Brain microvascular endothelial cell (primary cell): ENCODE data around the gene CDH4.

Source experiments
- DNase-seq: peaks from one replicate; pipeline ENCODE4 v3.0.0-alpha.2; 2020
- H3K27ac ChIP-seq: fragments of 250-450 bp; sonication (Bioruptor Pico); 2 replicates; pipeline ENCODE4 v1.5.1; 2020; ENCODE audit warnings: mild to moderate bottlenecking, moderate library complexity
- H3K27me3 ChIP-seq: fragments of 250-450 bp; sonication (Bioruptor Pico); replicated peaks from 2 replicates; pipeline ENCODE4 v1.5.1; 2020; ENCODE audit warnings: mild to moderate bottlenecking
- H3K36me3 ChIP-seq: fragments of 250-450 bp; sonication (Bioruptor Pico); replicated peaks from 2 replicates; pipeline ENCODE4 v1.5.1; 2020; ENCODE audit warnings: mild to moderate bottlenecking
- H3K4me3 ChIP-seq: 2 replicates; pipeline ENCODE4 v1.5.1; 2011; ENCODE audit warnings: low read depth, mild to moderate bottlenecking, control low read depth, low read length, moderate library complexity
- CTCF ChIP-seq: IDR thresholded peaks from 2 replicates; pipeline ENCODE4 v1.5.1; 2011; ENCODE audit warnings: low read depth, mild to moderate bottlenecking, moderate library complexity, low read length, control low read depth, inconsistent platforms; ENCODE audit errors: missing control alignments
- in situ Hi-C: cut with HindIII; loops from 2 replicates; pipeline ENCODE4 v1.10.0; 2017; ENCODE audit warnings: low sequenced_read_pairs, low pct_ligation_motif_present

CDH4 gene

GRCh38 chr20:61537239-61538182 is 285.4 kb downstream of the CDH4 start:
- no peaks in the 10 kb centered on the region for H3K27me3 ChIP-seq
- no peak for DNase-seq
- H3K27ac ChIP-seq: no peak overlapping the region
- in situ Hi-C loops: no loop called here
- no peak for TF ChIP-seq CTCF
- H3K4me3 ChIP-seq: no peak overlapping the region
- no peaks in the 10 kb centered on the region for H3K36me3 ChIP-seq

- in situ Hi-C loops: no loop called here
Measured at GRCh38 chr20:61538183-61538942, 286.3 kb downstream of the CDH4 start.

GRCh38 chr20:61538943-61539265 is 286.8 kb downstream of the CDH4 start:
- H3K36me3 ChIP-seq: no peaks in the 10 kb centered on the region
- no peak overlapping the region for H3K4me3 ChIP-seq
- TF ChIP-seq CTCF: no peak
- no peaks in the 10 kb centered on the region for H3K27me3 ChIP-seq
- in situ Hi-C loops: no loop called here
- DNase-seq: no peak
- no peak overlapping the region for H3K27ac ChIP-seq

More at GRCh38 chr20:61538183-61538942, 286.3 kb downstream of the CDH4 start:
- no peak for DNase-seq
- Histone ChIP-seq H3K36me3 (no peaks in the 10 kb centered on the region), H3K27me3 (no peaks in the 10 kb centered on the region), H3K4me3 (no peak overlapping the region), H3K27ac (no peak overlapping the region)
- no peak for TF ChIP-seq CTCF

- Histone ChIP-seq H3K36me3 (no peaks in the 10 kb centered on the region), H3K4me3 (no peak overlapping the region), H3K27me3 (no peaks in the 10 kb centered on the region), H3K27ac (no peak overlapping the region)
- no peak for DNase-seq
- in situ Hi-C loops: no loop called here
- TF ChIP-seq CTCF: no peak
Measured at GRCh38 chr20:61539706-61540360, 287.8 kb downstream of the CDH4 start.

GRCh38 chr20:61541537-61541936 is 289.5 kb downstream of the CDH4 start:
- DNase-seq: no peak
- no peaks in the 10 kb centered on the region for H3K36me3 ChIP-seq
- TF ChIP-seq CTCF: no peak
- H3K27me3 ChIP-seq: no peaks in the 10 kb centered on the region
- no peak overlapping the region for H3K4me3 ChIP-seq
- H3K27ac ChIP-seq: no peak overlapping the region
- in situ Hi-C loops: no loop called here
